RPMI8226 (cell line): ENCODE measurements around the gene PLEKHM3.
"Not testable (repeated sequence)": the region's sequence is repeated elsewhere in the genome, so short reads cannot be mapped to it uniquely, and the experiment has no call there.

ENCODE experiments used
- DNase-seq: peaks from one replicate; pipeline ENCODE4 v3.0.0-alpha.2; 2015

The PLEKHM3 gene

DNA sequence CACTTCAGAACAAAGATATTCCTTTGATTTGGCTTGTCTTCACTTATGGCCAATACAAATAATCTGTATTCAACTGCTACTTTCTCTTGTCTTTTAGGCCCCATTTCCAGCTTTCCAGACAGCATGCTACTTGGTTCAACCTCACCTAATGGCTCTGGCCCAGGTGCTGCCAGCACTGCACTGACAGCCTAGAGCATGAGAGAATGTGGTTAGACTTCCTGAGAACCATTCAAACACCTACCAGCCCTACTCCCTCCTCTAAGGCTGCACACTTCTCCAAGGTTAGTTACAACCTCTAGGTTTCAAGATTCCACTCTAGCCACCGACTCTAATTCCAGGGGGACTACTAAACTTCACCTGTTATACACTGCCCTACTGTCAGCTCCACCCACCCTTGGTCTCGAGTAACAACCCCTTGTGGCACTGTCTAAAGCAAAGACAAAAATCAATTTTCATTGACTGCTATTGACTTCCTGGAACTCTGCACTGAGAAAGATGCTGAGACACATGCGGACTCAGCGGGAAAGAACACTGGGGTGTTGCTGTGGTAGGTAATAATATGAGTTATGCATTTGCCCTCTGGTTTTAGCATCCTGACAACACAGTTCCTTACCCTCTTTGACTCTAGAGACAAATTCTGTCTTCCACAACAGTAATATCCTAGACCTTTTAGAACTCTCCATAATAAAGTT lies 38.2 kb downstream of the PLEKHM3 start:
- no peak for DNase-seq

GRCh38 chr2:207984765-207985480 lies 40.4 kb downstream of the PLEKHM3 start:
- no peak for DNase-seq

- DNase-seq: peak; percentile 8
Measured at GRCh38 chr2:207983641-207984042, 41.7 kb downstream of the PLEKHM3 start.

- DNase-seq: no peak
Measured at GRCh38 chr2:207978177-207978948, 47.0 kb downstream of the PLEKHM3 start.

DNA sequence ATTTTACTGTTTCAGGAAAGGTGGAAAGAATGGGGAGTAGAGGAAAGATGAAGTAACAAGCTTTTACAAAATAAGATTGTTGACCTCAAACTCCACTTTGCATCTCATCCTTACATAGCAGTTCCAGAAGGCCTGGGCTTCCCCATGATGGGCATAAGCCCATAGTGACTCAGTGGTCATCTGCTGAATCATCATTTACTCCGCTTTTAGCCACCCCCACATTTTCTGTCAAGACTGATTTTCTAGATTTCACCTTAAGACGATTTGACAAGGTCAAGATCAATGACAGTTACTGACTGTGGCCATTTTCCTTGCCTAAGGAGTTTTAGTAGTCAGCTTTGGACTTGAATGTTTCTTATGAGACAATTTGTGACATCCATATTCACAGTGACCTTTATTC lies 49.4 kb downstream of the PLEKHM3 start:
- no peak for DNase-seq

DNA sequence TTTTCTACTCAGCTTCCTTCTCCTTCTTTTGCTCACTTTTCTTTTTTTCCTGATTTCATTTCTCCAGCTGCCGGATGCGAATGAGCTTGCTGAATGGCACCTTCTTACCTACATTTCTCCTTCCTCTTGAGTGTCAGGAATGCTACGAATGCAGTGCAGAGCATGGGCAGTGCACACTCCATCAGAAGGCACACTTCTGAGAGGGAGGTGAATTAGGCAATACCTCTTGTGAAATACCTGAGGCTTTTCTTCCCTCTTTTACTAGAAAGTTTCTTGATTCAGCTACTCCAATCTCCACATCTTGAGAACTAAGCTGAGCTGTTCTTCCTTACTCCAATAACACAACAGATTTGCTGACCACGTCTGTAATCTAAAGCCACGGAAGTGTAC lies 51.1 kb downstream of the PLEKHM3 start:
- no peak for DNase-seq

GRCh38 chr2:207970826-207971180 lies 54.5 kb downstream of the PLEKHM3 start:
- no peak for DNase-seq

GRCh38 chr2:207970147-207970825 lies 55.0 kb downstream of the PLEKHM3 start:
- no peak for DNase-seq

GRCh38 chr2:207969249-207969648 lies 56.1 kb downstream of the PLEKHM3 start:
- DNase-seq: no peak

- no peak for DNase-seq
Measured at GRCh38 chr2:207967121-207967520, 58.2 kb downstream of the PLEKHM3 start.

DNA sequence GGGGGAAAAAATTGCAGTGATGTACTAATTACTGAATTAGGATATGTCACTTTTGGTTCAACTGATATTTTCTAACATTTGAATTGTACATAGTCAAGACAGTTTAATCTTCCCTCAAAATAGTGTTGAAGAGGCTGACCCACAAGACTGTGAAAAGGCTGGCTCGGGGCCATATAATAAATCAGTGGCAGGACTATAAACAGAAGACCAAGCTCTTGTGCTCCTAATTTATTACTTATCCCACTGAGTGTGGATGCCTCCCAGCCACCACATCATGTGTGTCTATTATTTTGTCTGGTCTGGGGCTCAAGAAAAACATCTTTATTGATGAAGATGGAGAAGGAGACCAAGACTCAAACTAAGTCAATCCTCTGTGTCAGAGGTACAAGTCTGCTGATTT lies 64.4 kb downstream of the PLEKHM3 start:
- no peak for DNase-seq

DNA sequence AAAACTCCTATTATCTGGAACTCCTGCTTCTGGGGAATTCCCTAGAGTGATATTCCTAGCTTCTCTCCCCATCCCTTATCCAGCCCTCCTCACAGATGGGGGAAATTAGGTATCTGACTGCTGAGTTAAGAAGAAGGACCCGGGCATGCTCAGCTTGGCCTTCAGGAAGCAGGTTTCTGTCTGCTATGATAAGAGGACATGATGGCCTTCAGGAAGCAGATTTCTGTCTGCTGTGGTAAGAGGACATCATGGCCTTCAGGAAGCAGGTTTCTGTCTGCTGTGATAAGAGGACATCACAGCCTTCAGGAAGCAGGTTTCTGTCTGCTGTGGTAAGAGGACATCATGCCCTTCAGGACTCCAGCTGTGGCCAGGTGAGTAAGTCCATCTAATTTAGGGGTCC lies 65.2 kb downstream of the PLEKHM3 start:
- no peak for DNase-seq

DNA sequence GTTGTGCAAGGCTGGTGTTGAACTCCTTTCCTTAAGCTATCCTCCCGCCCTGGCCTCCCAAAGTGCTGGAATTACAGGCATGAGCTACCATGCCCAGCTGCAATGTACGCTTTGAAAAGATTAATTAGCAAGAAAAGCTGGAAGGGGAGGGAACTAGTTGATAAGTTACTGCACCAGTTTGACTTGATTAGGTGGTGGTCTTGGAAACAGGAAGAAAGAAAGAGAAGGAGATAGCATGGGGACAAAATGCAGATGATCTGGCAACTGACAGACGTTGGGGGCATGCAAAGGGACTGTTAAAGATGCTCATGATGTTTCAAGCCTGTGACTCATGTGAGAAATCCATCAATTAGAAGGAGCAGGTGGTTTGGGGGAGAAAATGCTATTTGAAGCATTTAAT lies 68.6 kb downstream of the PLEKHM3 start:
- no peak for DNase-seq

DNA sequence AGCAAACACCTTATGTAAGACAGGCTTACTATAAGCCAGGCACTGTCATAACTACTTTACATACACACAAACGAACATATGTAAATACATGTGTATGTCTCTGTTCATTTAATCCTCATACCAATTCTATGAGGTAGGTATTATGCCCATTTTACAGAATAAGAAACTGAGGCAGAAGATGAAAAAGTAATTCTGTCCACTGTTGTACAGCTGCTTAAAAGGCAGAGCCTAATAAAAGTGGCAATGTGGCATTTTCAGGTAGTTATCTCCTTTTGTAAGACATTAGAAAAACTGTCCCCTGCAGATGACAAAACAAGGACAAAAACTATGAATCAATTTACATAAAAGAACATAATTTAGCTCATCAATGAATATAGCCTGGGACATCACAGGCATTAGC lies 69.9 kb downstream of the PLEKHM3 start:
- no peak for DNase-seq

DNA sequence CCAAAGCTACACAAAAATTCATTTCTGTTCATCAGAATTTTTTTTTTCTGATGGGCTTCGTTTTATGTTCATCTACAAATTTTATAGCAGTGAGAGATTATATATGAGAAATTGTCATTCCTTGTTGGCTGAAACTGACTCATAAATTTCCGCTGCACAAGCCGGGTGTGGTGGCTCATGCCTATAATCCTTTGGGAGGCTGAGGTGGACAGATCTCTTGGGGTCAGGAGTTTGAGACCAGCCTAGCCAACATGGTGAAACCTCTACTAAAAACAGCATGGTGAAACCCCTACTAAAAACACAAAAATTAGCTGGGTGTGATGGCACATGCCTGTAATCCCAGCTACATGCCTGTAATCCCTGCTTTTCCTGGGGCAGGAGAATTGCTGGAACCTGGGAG lies 72.0 kb downstream of the PLEKHM3 start:
- DNase-seq: no peak

- no peak for DNase-seq
Measured at GRCh38 chr2:207952564-207953345, 72.6 kb downstream of the PLEKHM3 start.

DNA sequence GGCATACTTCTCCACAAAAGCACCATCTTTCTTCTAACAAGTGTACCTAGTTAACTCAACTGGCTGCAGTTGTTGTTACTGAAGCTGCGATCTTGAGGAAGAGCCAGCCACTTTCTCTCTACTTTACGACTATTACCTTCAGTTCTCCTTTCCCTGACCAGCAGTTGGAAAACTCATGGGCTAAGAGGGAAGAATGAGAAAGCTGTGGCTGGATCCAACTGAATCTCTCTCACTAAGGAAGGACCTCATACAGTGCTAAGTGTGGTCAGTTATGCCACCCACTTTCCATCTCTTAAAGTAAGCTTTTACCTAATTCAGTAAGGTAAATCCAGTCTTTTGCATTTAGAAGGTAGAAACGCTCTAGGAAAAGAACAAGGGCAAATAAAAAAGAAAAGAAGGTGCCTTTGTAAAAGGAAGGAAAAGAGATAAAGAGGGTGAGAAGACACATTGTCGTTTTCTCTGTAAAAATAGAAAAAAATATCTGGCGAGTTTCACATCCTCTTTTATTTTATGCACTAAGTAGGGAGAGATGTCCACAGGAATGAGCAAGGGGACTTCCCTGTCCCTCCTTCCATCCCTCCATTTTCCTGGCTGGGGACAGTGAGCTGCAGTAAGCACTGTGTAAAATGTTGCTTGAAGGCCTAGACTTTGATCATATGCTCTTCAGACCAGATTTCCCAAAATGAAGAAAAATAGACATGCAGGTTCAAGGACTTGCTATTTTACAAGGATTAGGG lies 73.4 kb downstream of the PLEKHM3 start:
- peak; percentile 30 for DNase-seq

- no peak for DNase-seq
Measured at GRCh38 chr2:207950761-207951114, 74.6 kb downstream of the PLEKHM3 start.

DNA sequence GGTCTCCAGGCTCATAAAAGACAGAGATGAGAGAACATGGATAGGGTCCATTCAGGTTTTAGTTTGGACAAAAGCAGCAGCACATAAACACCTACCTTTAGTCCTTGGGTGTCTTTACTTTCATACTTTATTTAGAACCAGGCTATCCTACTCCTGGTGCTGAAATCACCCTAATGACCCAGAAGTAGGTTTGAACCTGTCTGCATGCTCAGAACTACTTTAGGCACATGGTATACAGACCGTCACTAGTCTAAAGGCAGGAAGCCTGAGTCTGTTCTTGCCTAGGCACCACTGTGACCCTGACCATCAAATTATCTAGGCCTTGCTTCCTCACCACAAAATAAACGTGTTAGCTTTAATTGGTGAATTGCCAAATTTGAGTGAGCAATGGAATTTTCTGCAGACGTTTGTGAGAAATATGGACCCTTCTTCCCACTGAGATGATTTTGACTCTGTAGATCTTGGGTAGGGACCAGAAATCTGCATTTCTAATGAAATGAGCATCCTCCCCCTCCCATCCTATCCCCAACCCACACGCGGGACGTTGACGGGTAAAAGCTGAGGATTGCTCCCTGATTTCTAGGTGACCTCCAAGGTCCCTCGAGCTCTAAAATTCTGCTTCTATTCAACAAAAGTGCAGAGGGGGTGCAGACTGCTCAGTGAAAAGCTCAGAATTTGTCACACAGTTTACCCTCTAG lies 75.1 kb downstream of the PLEKHM3 start:
- no peak for DNase-seq

DNA sequence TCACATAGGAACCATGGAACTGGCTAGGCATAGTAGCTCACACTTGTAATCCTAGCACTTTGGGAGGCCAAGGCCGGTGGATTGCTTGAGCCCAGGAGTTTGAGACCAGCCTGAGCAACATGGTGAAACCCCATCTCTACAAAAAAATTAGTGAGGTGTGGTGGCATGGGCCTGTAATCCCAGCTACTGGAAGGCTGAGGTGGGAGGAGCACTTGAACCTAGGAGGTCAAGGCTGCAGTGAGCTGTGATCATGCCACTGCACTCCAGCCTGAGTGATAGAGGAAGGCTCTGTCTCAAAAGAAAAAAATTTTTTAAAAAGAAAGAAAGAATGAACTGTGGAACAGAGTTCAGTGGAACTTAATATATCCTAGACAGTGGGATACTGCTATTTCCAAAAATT lies 76.1 kb downstream of the PLEKHM3 start:
- not testable (repeated sequence) for DNase-seq

- DNase-seq: no peak
Measured at GRCh38 chr2:207944979-207945600, 80.2 kb downstream of the PLEKHM3 start.
